ENCODE measurements around the gene ABHD16A. TPM values are rescaled to one million over a fixed set of nuclear protein-coding genes. Genes with fewer than 3 reads are reported as not detected.
"Not testable (repeated sequence)": the region's sequence is repeated elsewhere in the genome, so short reads cannot be mapped to it uniquely, and the experiment has no call there.

Gene ABHD16A
- total RNA-seq, 1 donor, result 43.4 TPM

DNA sequence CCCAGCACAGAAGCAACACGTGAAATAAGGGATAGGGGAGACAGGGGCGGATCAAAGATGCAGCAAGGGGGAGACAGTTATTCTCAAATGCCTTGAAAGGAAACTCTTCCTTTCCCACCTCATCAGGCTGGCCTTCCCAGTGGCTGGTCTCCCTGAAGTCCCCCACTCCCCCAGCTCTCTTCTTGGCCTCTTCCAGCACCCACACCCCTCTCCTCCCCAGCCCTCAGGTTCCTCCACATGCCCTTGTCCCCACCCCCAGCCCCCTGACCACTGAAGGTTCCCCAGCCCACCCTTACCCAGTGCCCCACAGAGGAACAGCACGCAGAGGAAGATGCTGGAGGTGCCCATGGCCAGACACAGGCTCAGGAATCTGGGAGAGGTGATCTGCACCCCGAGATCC, 10.3 kb upstream of the ABHD16A start:
- Histone ChIP-seq H3K4me1 (ENCODE audit: insufficient read depth, low read length) (no peaks in the 10 kb centered on the region), H4K20me1 (ENCODE audit: insufficient read depth, low read length) (no peaks in the 10 kb centered on the region), H3K27me3 (ENCODE audit: insufficient read depth, low read length) (peaks cover 12% of the 10 kb centered on the region), H3K79me2 (ENCODE audit: insufficient read depth, low read length) (no peaks in the 10 kb centered on the region), H2AFZ (ENCODE audit: low read length) (no peak overlapping the region), H3K36me3 (ENCODE audit: insufficient read depth, low read length) (no peaks in the 10 kb centered on the region), H3K4me3 (ENCODE audit: insufficient read depth, low read length) (no peak overlapping the region), H3K9me3 (ENCODE audit: low read depth, low read length) (no peaks in the 10 kb centered on the region), H3K27ac (ENCODE audit: low read depth, low read length) (no peak overlapping the region), H3K4me2 (ENCODE audit: insufficient read depth, low read length) (no peak overlapping the region)
- peak; percentile 50 for DNase-seq (ENCODE audit: insufficient read length, low spot score, missing footprints)
- TF ChIP-seq, protein P1, sequence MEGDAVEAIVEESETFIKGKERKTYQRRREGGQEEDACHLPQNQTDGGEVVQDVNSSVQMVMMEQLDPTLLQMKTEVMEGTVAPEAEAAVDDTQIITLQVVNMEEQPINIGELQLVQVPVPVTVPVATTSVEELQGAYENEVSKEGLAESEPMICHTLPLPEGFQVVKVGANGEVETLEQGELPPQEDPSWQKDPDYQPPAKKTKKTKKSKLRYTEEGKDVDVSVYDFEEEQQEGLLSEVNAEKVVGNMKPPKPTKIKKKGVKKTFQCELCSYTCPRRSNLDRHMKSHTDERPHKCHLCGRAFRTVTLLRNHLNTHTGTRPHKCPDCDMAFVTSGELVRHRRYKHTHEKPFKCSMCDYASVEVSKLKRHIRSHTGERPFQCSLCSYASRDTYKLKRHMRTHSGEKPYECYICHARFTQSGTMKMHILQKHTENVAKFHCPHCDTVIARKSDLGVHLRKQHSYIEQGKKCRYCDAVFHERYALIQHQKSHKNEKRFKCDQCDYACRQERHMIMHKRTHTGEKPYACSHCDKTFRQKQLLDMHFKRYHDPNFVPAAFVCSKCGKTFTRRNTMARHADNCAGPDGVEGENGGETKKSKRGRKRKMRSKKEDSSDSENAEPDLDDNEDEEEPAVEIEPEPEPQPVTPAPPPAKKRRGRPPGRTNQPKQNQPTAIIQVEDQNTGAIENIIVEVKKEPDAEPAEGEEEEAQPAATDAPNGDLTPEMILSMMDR (IDR thresholded peaks at IDR 0.05; ENCODE audit: extremely low read depth, low read depth, low read length), result no peak

DNA sequence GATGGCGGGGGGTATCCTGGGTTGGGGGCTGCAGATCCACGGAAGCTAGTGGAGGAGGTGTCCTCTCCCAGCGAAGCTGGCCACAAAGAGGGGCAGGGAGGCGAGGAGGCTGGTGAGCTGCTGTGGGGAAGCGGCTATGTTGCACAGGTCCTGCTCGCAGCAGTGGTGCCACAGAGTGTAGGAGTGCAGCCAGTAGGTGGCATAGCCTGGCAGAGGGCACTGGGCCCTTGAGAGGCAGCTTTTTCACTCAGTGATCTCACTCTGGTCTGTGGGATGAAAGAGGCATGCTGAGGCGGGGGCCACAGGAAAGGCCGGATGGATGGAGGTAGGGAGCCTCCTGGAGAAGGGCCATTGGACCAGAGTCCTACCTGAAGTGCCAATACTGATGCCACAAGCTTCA, 9.2 kb upstream of the ABHD16A start:
- Histone ChIP-seq H3K27ac (ENCODE audit: low read depth, low read length) (no peak overlapping the region), H3K4me3 (ENCODE audit: insufficient read depth, low read length) (no peak overlapping the region), H4K20me1 (ENCODE audit: insufficient read depth, low read length) (no peaks in the 10 kb centered on the region), H3K4me1 (ENCODE audit: insufficient read depth, low read length) (no peaks in the 10 kb centered on the region), H3K79me2 (ENCODE audit: insufficient read depth, low read length) (no peaks in the 10 kb centered on the region), H2AFZ (ENCODE audit: low read length) (no peak overlapping the region), H3K4me2 (ENCODE audit: insufficient read depth, low read length) (no peak overlapping the region), H3K27me3 (ENCODE audit: insufficient read depth, low read length) (peaks cover 12% of the 10 kb centered on the region), H3K9me3 (ENCODE audit: low read depth, low read length) (no peaks in the 10 kb centered on the region), H3K36me3 (ENCODE audit: insufficient read depth, low read length) (no peaks in the 10 kb centered on the region)
- TF ChIP-seq, protein P1 (IDR thresholded peaks at IDR 0.05; ENCODE audit: extremely low read depth, low read depth, low read length), result peak; percentile 36
- DNase-seq (ENCODE audit: insufficient read length, low spot score, missing footprints), result peak; percentile 75

DNA sequence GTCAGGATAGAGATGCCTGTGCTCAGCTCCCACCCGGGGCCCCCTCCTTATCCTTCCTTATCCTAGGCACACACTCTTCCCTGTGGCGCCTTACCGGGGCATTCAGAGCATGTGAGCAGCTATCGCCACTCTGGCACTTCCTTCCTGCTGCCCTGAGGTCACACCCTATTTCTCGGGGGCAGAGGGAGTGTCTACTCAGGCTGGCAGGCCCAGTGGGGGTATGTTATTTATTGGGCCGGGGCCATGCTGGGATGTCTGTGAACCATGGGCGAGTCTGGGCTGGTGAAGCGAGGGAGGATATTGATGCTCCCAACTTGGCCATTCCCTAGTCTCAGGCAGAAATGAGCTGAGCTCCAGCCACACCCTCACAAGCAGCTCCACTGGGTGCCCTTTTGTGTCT, 8.1 kb upstream of the ABHD16A start:
- no peak overlapping the region for H3K27ac ChIP-seq (ENCODE audit: low read depth, low read length)
- no peaks in the 10 kb centered on the region for H3K9me3 ChIP-seq (ENCODE audit: low read depth, low read length)
- peak; percentile 61 for DNase-seq (ENCODE audit: insufficient read length, low spot score, missing footprints)
- no peaks in the 10 kb centered on the region for H3K36me3 ChIP-seq (ENCODE audit: insufficient read depth, low read length)
- H3K79me2 ChIP-seq (ENCODE audit: insufficient read depth, low read length), result no peaks in the 10 kb centered on the region
- no peaks in the 10 kb centered on the region for H3K4me1 ChIP-seq (ENCODE audit: insufficient read depth, low read length)
- H2AFZ ChIP-seq (ENCODE audit: low read length), result no peak overlapping the region
- TF ChIP-seq, protein P1 (IDR thresholded peaks at IDR 0.05; ENCODE audit: extremely low read depth, low read depth, low read length), result no peak
- no peak overlapping the region for H3K4me2 ChIP-seq (ENCODE audit: insufficient read depth, low read length)
- H4K20me1 ChIP-seq (ENCODE audit: insufficient read depth, low read length), result no peaks in the 10 kb centered on the region
- no peak overlapping the region for H3K4me3 ChIP-seq (ENCODE audit: insufficient read depth, low read length)
- H3K27me3 ChIP-seq (ENCODE audit: insufficient read depth, low read length), result peaks cover 12% of the 10 kb centered on the region

DNA sequence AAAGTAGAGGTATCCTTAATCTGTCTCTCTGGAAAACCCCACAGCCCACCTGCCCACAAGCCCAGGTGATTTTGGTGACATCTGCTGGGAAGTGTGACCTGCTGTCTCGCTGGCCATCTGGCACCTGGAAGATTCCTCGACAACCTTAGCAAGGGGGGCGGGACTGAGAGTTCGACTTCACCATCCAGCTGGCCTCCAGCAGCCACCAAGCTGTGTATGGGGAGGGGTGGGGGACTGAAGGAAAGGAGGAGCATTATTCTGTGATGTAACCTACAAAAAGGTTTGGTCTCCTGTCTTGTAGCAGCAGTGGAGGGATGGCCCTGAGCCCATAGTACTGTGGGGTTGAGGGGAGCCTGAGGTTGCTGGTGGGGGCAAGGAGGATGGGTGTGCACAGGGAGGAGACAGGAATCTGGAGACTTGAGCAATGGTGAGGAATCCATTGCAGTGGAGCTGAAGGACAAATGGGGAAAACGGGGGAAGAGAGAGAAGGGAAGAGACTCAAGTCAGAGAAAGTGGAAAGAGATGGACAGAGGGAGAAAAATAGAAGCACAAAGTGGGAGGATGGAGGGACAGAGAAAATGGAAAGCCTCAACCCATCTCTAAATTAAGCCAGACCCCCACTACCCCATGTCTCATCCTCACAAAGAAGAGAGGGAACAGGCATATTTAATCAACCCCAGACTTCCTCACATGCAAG, 7.5 kb upstream of the ABHD16A start:
- H3K4me2 ChIP-seq (ENCODE audit: insufficient read depth, low read length), result no peak overlapping the region
- no peaks in the 10 kb centered on the region for H3K4me1 ChIP-seq (ENCODE audit: insufficient read depth, low read length)

DNA sequence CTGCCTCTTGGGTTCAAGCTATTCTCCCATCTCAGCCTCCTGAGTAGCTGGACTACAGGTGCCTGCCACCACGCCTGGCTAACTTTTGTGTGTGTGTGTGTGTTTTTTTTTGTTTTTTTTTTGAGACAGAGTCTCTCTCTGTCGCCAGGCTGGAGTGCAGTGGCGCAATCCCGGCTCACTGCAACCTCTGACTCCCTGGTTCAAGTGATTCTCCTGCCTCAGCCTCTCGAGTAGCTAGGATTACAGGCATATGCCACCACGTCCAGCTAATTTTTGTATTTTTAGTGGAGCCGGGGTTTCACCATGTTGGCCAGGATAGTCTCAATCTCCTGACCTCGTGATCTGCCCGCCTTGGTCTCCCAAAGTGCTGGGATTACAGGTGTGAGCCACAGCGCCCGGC, 6.0 kb upstream of the ABHD16A start:
- not testable (repeated sequence) for H3K4me2 ChIP-seq (ENCODE audit: insufficient read depth, low read length); H3K79me2 ChIP-seq (ENCODE audit: insufficient read depth, low read length); H3K9me3 ChIP-seq (ENCODE audit: low read depth, low read length); H3K27ac ChIP-seq (ENCODE audit: low read depth, low read length); DNase-seq (ENCODE audit: insufficient read length, low spot score, missing footprints); H2AFZ ChIP-seq (ENCODE audit: low read length); H3K4me3 ChIP-seq (ENCODE audit: insufficient read depth, low read length); H3K4me1 ChIP-seq (ENCODE audit: insufficient read depth, low read length); H4K20me1 ChIP-seq (ENCODE audit: insufficient read depth, low read length); H3K27me3 ChIP-seq (ENCODE audit: insufficient read depth, low read length); H3K36me3 ChIP-seq (ENCODE audit: insufficient read depth, low read length)

More for the DNA sequence above, 7.5 kb upstream of the ABHD16A start:
- Histone ChIP-seq H3K9me3 (ENCODE audit: low read depth, low read length) (no peaks in the 10 kb centered on the region), H3K4me3 (ENCODE audit: insufficient read depth, low read length) (no peak overlapping the region), H3K27ac (ENCODE audit: low read depth, low read length) (no peak overlapping the region), H4K20me1 (ENCODE audit: insufficient read depth, low read length) (no peaks in the 10 kb centered on the region), H3K79me2 (ENCODE audit: insufficient read depth, low read length) (no peaks in the 10 kb centered on the region), H3K36me3 (ENCODE audit: insufficient read depth, low read length) (no peaks in the 10 kb centered on the region), H2AFZ (ENCODE audit: low read length) (no peak overlapping the region), H3K27me3 (ENCODE audit: insufficient read depth, low read length) (peaks cover 12% of the 10 kb centered on the region)
- DNase-seq (ENCODE audit: insufficient read length, low spot score, missing footprints), result peak; percentile 48
- TF ChIP-seq, protein P1 (IDR thresholded peaks at IDR 0.05; ENCODE audit: extremely low read depth, low read depth, low read length), result no peak

Measured in osteoblast (primary cell).